Ascending aorta (tissue), 2 donors: ENCODE measurements around the gene GYPE. TPM values are rescaled to one million over a fixed set of nuclear protein-coding genes. Genes with fewer than 3 reads are reported as not detected.
A peak's percentile ranks its signal among the peaks of the same experiment; 100 is the strongest.
"Not testable (repeated sequence)": the region's sequence is repeated elsewhere in the genome, so short reads cannot be mapped to it uniquely, and the experiment has no call there.

Source experiments
- DNase-seq, 2 donors: peaks; one replicate each; pipeline ENCODE4 v3.0.0-alpha.2; 2019; ENCODE audit warnings: low spot score in 2 of 2
- H3K27ac ChIP-seq, 2 donors: fragments of 200-600 bp; sonication (generic); one replicate each; pipeline ENCODE4 v1.5.1; 2016 to 2017; ENCODE audit warnings: mild to moderate bottlenecking in 1 of 2
- H3K27me3 ChIP-seq: fragments of 200-600 bp; sonication (generic); one replicate; pipeline ENCODE4 v1.5.1; 2017
- H3K36me3 ChIP-seq, 2 donors: fragments of 200-600 bp; sonication (generic); one replicate each; pipeline ENCODE4 v1.5.1; 2016
- H3K4me1 ChIP-seq, 2 donors: fragments of 200-600 bp; sonication (generic); one replicate each; pipeline ENCODE4 v1.5.1; 2016 to 2017; ENCODE audit warnings: mild to moderate bottlenecking in 1 of 2
- H3K4me3 ChIP-seq, 2 donors: fragments of 200-600 bp; sonication (generic); one replicate each; pipeline ENCODE4 v1.5.1; 2016 to 2017; ENCODE audit warnings: mild to moderate bottlenecking in 1 of 2
- H3K9me3 ChIP-seq, 2 donors: fragments of 200-600 bp; sonication (generic); one replicate each; pipeline ENCODE4 v1.5.1; 2016
- CTCF ChIP-seq, 3 experiments: fragments of 200-600 bp in 2 of 3; fragments of 450-650 bp in 1 of 3; sonication (generic) in 2 of 3; IDR thresholded peaks; one replicate each; pipeline ENCODE4 v1.5.1; 2016 to 2019; ENCODE audit warnings: antibody characterized with exemption in 3 of 3, mild to moderate bottlenecking in 1 of 3, moderate library complexity in 1 of 3
- intact Hi-C: fragments of 100-400 bp; cut with DNase I; formaldehyde crosslinking; loops from one replicate; pipeline ENCODE4 v1.15.1; 2023
- total RNA-seq: library from RNA; depleted of rRNA; stranded (reverse); fragments of >200 nt; gene quantifications from one replicate; pipeline ENCODE4 v1.1.0, GENCODE V29; 2016

Gene GYPE
- total RNA-seq, 1 donor from 2014 or later: not detected

GRCh38 chr4:143910906-143911305 lies 5.5 kb upstream of the GYPE start:
- Histone ChIP-seq H3K27ac (peak overlapping the region in 1 of 2 donors; percentile 27), H3K4me3 (peak overlapping the region in 1 of 2 donors; percentile 71)
- DNase-seq, H3K9me3 ChIP-seq, H3K27me3 ChIP-seq, H3K4me1 ChIP-seq, intact Hi-C loops, H3K36me3 ChIP-seq: not testable (repeated sequence)

GRCh38 chr4:143907811-143908210 lies 2.5 kb upstream of the GYPE start:
- H3K9me3 ChIP-seq, H3K36me3 ChIP-seq, H3K4me1 ChIP-seq, H3K27ac ChIP-seq, H3K27me3 ChIP-seq, H3K4me3 ChIP-seq, DNase-seq: not testable (repeated sequence)
- intact Hi-C loops: loop anchor here (10.0 kb wide), 1 partner anchor 353 kb away; no protein-coding TSS in a partner anchor
- peak in 2 of 3 experiments; percentile 22 to 44 for TF ChIP-seq CTCF (IDR thresholded peaks at IDR 0.05)

GRCh38 chr4:143904431-143904830 lies 928 bp downstream of the GYPE start:
- intact Hi-C loops: loop anchor here (10.0 kb wide), 1 partner anchor 350 kb away; no protein-coding TSS in a partner anchor
- H3K27ac ChIP-seq, H3K4me1 ChIP-seq, DNase-seq, H3K4me3 ChIP-seq, H3K36me3 ChIP-seq, H3K27me3 ChIP-seq, H3K9me3 ChIP-seq: not testable (repeated sequence)

GRCh38 chr4:143890323-143890722 lies 15.0 kb downstream of the GYPE start:
- intact Hi-C loops, H3K27ac ChIP-seq, H3K9me3 ChIP-seq, H3K4me3 ChIP-seq, DNase-seq, H3K36me3 ChIP-seq, H3K4me1 ChIP-seq, H3K27me3 ChIP-seq: not testable (repeated sequence)

- H3K27ac ChIP-seq, H3K4me3 ChIP-seq, H3K36me3 ChIP-seq, H3K4me1 ChIP-seq, H3K9me3 ChIP-seq, intact Hi-C loops, DNase-seq, H3K27me3 ChIP-seq: not testable (repeated sequence)
Observed at GRCh38 chr4:143888189-143888588, 17.2 kb downstream of the GYPE start.

GRCh38 chr4:143884965-143885364 lies 20.4 kb downstream of the GYPE start:
- H3K27ac ChIP-seq, H3K36me3 ChIP-seq, DNase-seq, H3K4me3 ChIP-seq, intact Hi-C loops, H3K4me1 ChIP-seq, H3K9me3 ChIP-seq, H3K27me3 ChIP-seq: not testable (repeated sequence)

- Histone ChIP-seq H3K9me3 (no peaks in the 10 kb centered on the region), H3K4me1 (no peaks in the 10 kb centered on the region), H3K4me3 (no peak overlapping the region), H3K36me3 (no peaks in the 10 kb centered on the region), H3K27me3 (no peaks in the 10 kb centered on the region), H3K27ac (no peak overlapping the region)
- TF ChIP-seq CTCF (IDR thresholded peaks at IDR 0.05): no peak
- intact Hi-C loops: no loop called here
- DNase-seq: no peak
Observed at GRCh38 chr4:143883529-143883928, 21.8 kb downstream of the GYPE start.

GRCh38 chr4:143882892-143883291 lies 22.5 kb downstream of the GYPE start:
- intact Hi-C loops: no loop called here
- no peak overlapping the region for H3K4me3 ChIP-seq
- no peaks in the 10 kb centered on the region for H3K4me1 ChIP-seq
- no peak for TF ChIP-seq CTCF (IDR thresholded peaks at IDR 0.05)
- no peak overlapping the region for H3K27ac ChIP-seq
- no peak for DNase-seq
- no peaks in the 10 kb centered on the region for H3K9me3 ChIP-seq
- no peaks in the 10 kb centered on the region for H3K36me3 ChIP-seq
- H3K27me3 ChIP-seq: no peaks in the 10 kb centered on the region

GRCh38 chr4:143879561-143879960 lies 25.8 kb downstream of the GYPE start:
- H3K36me3 ChIP-seq, H3K9me3 ChIP-seq, DNase-seq, H3K27ac ChIP-seq, H3K4me3 ChIP-seq, H3K27me3 ChIP-seq, H3K4me1 ChIP-seq, intact Hi-C loops: not testable (repeated sequence)

GRCh38 chr4:143875357-143875756 lies 30.0 kb downstream of the GYPE start:
- intact Hi-C loops: not testable (repeated sequence)

GRCh38 chr4:143870523-143871268 lies 34.7 kb downstream of the GYPE start:
- H3K9me3 ChIP-seq, intact Hi-C loops, H3K4me3 ChIP-seq, H3K27ac ChIP-seq, H3K36me3 ChIP-seq, DNase-seq, H3K27me3 ChIP-seq, H3K4me1 ChIP-seq: not testable (repeated sequence)

More at GRCh38 chr4:143875357-143875756, 30.0 kb downstream of the GYPE start:
- DNase-seq, H3K27ac ChIP-seq, H3K36me3 ChIP-seq, H3K4me3 ChIP-seq, H3K9me3 ChIP-seq, H3K27me3 ChIP-seq, H3K4me1 ChIP-seq: not testable (repeated sequence)
